Endothelial cell of umbilical vein (primary cell): Measurements from ENCODE around the gene KCNN1. TPM values are rescaled to one million over a fixed set of nuclear protein-coding genes. Genes with fewer than 3 reads are reported as not detected.
"Not testable (repeated sequence)": the region's sequence is repeated elsewhere in the genome, so short reads cannot be mapped to it uniquely, and the experiment has no call there.

Experiments
- Bru-seq: library from RNA; stranded (reverse); fragments of 400-500 nt; gene quantifications from one replicate; lab custom pipeline; 2021; lab: Mats Ljungman, UMichigan
- BruChase-seq, 2 experiments: library from RNA; stranded (reverse); fragments of 400-500 nt; gene quantifications; one replicate each; lab custom pipeline; 2021; lab: Mats Ljungman, UMichigan
- BruUV-seq: library from RNA; stranded (reverse); fragments of 400-500 nt; replicated peaks from 2 replicates; lab custom pipeline; 2021; lab: Mats Ljungman, UMichigan
- CTCF ChIA-PET: fragments of 300-600, 350-600 bp; sonication (Branson Sonifier 250); formaldehyde crosslinking; loops from one replicate; lab custom pipeline; 2021; ENCODE audit warnings: antibody characterized with exemption, inconsistent platforms; lab: Charles Lee
- POLR2A ChIA-PET: fragments of 300-600, 350-600 bp; sonication (Branson Sonifier 250); formaldehyde crosslinking; loops from one replicate; lab custom pipeline; 2021; ENCODE audit warnings: antibody characterized with exemption, inconsistent platforms; lab: Charles Lee
- DNase-seq: peaks from one replicate; pipeline ENCODE4 v3.0.0-alpha.2; 2011; ENCODE audit warnings: low read depth, low spot score
- FAIRE-seq: peaks from 2 replicates; lab custom pipeline; 2011; peaks lifted over from hg19 to GRCh38; lab: Jason Lieb, UNC
- H2AFZ ChIP-seq: 2 replicates; pipeline ENCODE4 v1.6.0; 2012; ENCODE audit warnings: low read depth, low read length, control low read depth, inconsistent platforms
- H3K27ac ChIP-seq: 2 replicates; pipeline ENCODE4 v1.5.1; 2011; ENCODE audit warnings: low read depth, mild to moderate bottlenecking, control low read depth, low read length, moderate library complexity; ENCODE audit not compliant: insufficient read depth
- H3K27me3 ChIP-seq, 2 experiments: 2 replicates each; pipeline versions ENCODE4 v1.6.0 to v1.6.1; 2011; ENCODE audit warnings: low read length in 2 of 2, mixed read lengths in 1 of 2; ENCODE audit not compliant: control insufficient read depth in 2 of 2, insufficient read depth in 2 of 2
- H3K36me3 ChIP-seq, 2 experiments: 2 replicates in 1 of 2; 3 replicates in 1 of 2; pipeline ENCODE4 v1.5.1; 2011; ENCODE audit warnings: low read length in 2 of 2, mild to moderate bottlenecking in 1 of 2, moderate library complexity in 1 of 2; ENCODE audit not compliant: control insufficient read depth in 2 of 2, insufficient read depth in 2 of 2; ENCODE audit errors: extremely low read depth in 1 of 2
- H3K4me1 ChIP-seq: 3 replicates; pipeline ENCODE4 v1.5.1; 2011; ENCODE audit warnings: mild to moderate bottlenecking, low read length; ENCODE audit not compliant: control insufficient read depth, insufficient read depth; ENCODE audit errors: extremely low read depth
- H3K4me2 ChIP-seq: 2 replicates; pipeline ENCODE4 v1.6.1; 2011; ENCODE audit warnings: low read length, control low read depth, mixed read lengths; ENCODE audit not compliant: insufficient read depth
- H3K4me3 ChIP-seq, 3 experiments: fragments of 200-600 bp in 1 of 3; sonication (generic), shearing (Covaris generic) in 1 of 3; replicated peaks in 1 of 3; 2 replicates each; pipeline ENCODE4 v1.5.1; 2011 to 2016; ENCODE audit warnings: control low read depth in 3 of 3, low read length in 3 of 3, mild to moderate bottlenecking in 2 of 3, inconsistent platforms in 1 of 3, low read depth in 1 of 3, moderate library complexity in 1 of 3; ENCODE audit not compliant: insufficient read depth in 1 of 3
- H3K79me2 ChIP-seq: 2 replicates; pipeline ENCODE4 v1.6.0; 2012; ENCODE audit warnings: low read length, inconsistent platforms; ENCODE audit not compliant: control insufficient read depth, insufficient read depth
- H3K9ac ChIP-seq: replicated peaks from 2 replicates; pipeline ENCODE3; 2011; ENCODE audit warnings: low read length, control low read depth; ENCODE audit not compliant: insufficient read depth; ENCODE audit errors: extremely low read depth
- H3K9me1 ChIP-seq: replicated peaks from 3 replicates; pipeline ENCODE4 v1.6.0; 2011; ENCODE audit warnings: mild to moderate bottlenecking, low read length; ENCODE audit not compliant: control insufficient read depth, insufficient read depth; ENCODE audit errors: extremely low read depth
- H3K9me3 ChIP-seq: replicated peaks from 2 replicates; pipeline ENCODE4 v1.5.1; 2012; ENCODE audit warnings: low read length, inconsistent platforms; ENCODE audit not compliant: control insufficient read depth, insufficient read depth
- H4K20me1 ChIP-seq: replicated peaks from 2 replicates; pipeline ENCODE3; 2011; ENCODE audit warnings: mild to moderate bottlenecking, low read length; ENCODE audit not compliant: control insufficient read depth, insufficient read depth; ENCODE audit errors: extremely low read depth
- EZH2 ChIP-seq: IDR thresholded peaks from 2 replicates; pipeline ENCODE4 v1.6.1; 2012; ENCODE audit warnings: borderline replicate concordance, low read depth, mild to moderate bottlenecking, moderate library complexity, low read length, inconsistent platforms; ENCODE audit not compliant: severe bottlenecking
- FOS ChIP-seq: IDR thresholded peaks from 2 replicates; pipeline ENCODE4 v1.6.1; 2011; ENCODE audit warnings: mild to moderate bottlenecking, low read length, moderate library complexity, borderline replicate concordance; ENCODE audit not compliant: insufficient read depth
- JUN ChIP-seq: IDR thresholded peaks from 2 replicates; pipeline ENCODE4 v1.6.1; 2011; ENCODE audit warnings: borderline replicate concordance, low read depth; ENCODE audit not compliant: insufficient read length, insufficient read depth
- MAX ChIP-seq: IDR thresholded peaks from 2 replicates; pipeline ENCODE4 v1.6.1; 2011; ENCODE audit not compliant: insufficient read depth, insufficient read length
- MYC ChIP-seq: IDR thresholded peaks from one replicate; pipeline ENCODE4 v1.6.1; 2011; ENCODE audit warnings: mild to moderate bottlenecking, low read depth, low read length
- POLR2AphosphoS5 ChIP-seq: IDR thresholded peaks from 2 replicates; pipeline ENCODE4 v1.6.1; 2012; ENCODE audit warnings: low read depth, mild to moderate bottlenecking, control low read depth, low read length, moderate library complexity; ENCODE audit not compliant: insufficient read depth
- dilution Hi-C: fragments of 300-500 bp; cut with MboI; formaldehyde crosslinking; loops from one replicate; pipeline ENCODE4 v1.15.0; 2019; ENCODE audit warnings: low sequenced_read_pairs; ENCODE audit not compliant: extremely low pct_ligation_motif_present
- intact Hi-C: fragments of 100-400 bp; cut with micrococcal nuclease; formaldehyde crosslinking; loops from one replicate; pipeline ENCODE4 v1.10.0; 2022
- long read RNA-seq: library from polyadenylated mRNA; stranded (forward); transcript quantifications from one replicate; pipeline ENCODE4 v2.0.0, GENCODE V29; 2021
- polyA minus RNA-seq, 3 experiments: library from RNA; depleted of rRNA, polyadenylated mRNA; stranded (reverse); fragments of >200 nt; gene quantifications; 1 replicate in 1 of 3; 2 replicates in 2 of 3; pipeline ENCODE4 v1.2.3, GENCODE V29; 2011
- polyA plus RNA-seq, 4 experiments: library from polyadenylated mRNA; depleted of rRNA in 3 of 4; stranded (reverse) in 3 of 4; unstranded in 1 of 4; fragments of >200 nt; gene quantifications; 2 replicates each; pipeline versions ENCODE4 v1.2.1 to v1.2.3, GENCODE V29; 2011 to 2012; ENCODE audit warnings: missing spikeins in 1 of 4
- total RNA-seq: library from RNA; stranded (reverse); gene quantifications from 2 replicates; pipeline ENCODE4 v1.2.3, GENCODE V29; 2021

KCNN1 gene
- total RNA-seq (0.32 and 0.80 TPM in 2 replicates), polyA plus RNA-seq (0.18 TPM in 2 replicates), polyA minus RNA-seq (0.41 TPM in 1 of 2 replicates, not detected in the other), Bru-seq, nascent RNA (percentile 4 among the genes with signal in this experiment), BruChase-seq, experiment 1, labeled RNA remaining after a 6-hour chase (percentile 12 among the genes with signal in this experiment), BruChase-seq, experiment 2, labeled RNA remaining after a 2-hour chase (percentile 4 among the genes with signal in this experiment)
- 0.13 TPM in 2 replicates for polyA plus RNA-seq (2011; cell fraction: cytosol; rRNA removed)
- not detected in 2 replicates for polyA plus RNA-seq (2011; cell fraction: nucleus; rRNA removed)
- polyA plus RNA-seq (2012): 0.40 and 0.93 TPM in 2 replicates
- 2.6 TPM for polyA minus RNA-seq (2011; cell fraction: cytosol; rRNA and poly(A)+ RNA removed)
- polyA minus RNA-seq (2011; cell fraction: nucleus; rRNA and poly(A)+ RNA removed): not detected in 2 replicates
- long read RNA-seq: 0 reads

- no peak for DNase-seq
- ChIA-PET CTCF (interaction anchor here (1.3 to 1.4 kb wide), 2 partner anchors 30 to 31 kb away, joined by 4 read pairs; no protein-coding TSS in a partner anchor), POLR2A (no interaction called here)
- Histone ChIP-seq H3K4me1 (peaks cover 6% of the 10 kb centered on the region), H4K20me1 (no peaks in the 10 kb centered on the region), H3K79me2 (no peaks in the 10 kb centered on the region), H3K36me3 (no peaks in the 10 kb centered on the region), H3K9me3 (no peaks in the 10 kb centered on the region), H3K4me2 (no peak within 1 kb of the TSS), H3K4me3 (peak within 1 kb of the TSS in 1 of 3 experiments; percentile 22), H2AFZ (no peak within 1 kb of the TSS), H3K9me1 (no peaks in the 10 kb centered on the region), H3K9ac (no peak within 1 kb of the TSS), H3K27me3 (peaks cover 14 to 18% of the 10 kb centered on the region in 2 experiments), H3K27ac (no peak within 1 kb of the TSS)
- dilution Hi-C loops: no loop called here
- no peak for FAIRE-seq
- no TSS peak for BruUV-seq
- TF ChIP-seq EZH2 (peak; percentile 23), FOS (no peak), POLR2AphosphoS5 (no peak), JUN (no peak), MAX (no peak), MYC (no peak)
- intact Hi-C loops: no loop called here
These were observed at the start of gene KCNN1 for GRCh38 chr19:17966550-17967256. KCNN1 (plus strand) TSS chr19:17967107; CDS start chr19:17973889, 6,782 bp downstream.

GRCh38 chr19:17918151-17918550 lies 48.8 kb upstream of the KCNN1 start:
- H3K9me3 ChIP-seq, H3K27ac ChIP-seq, H3K9me1 ChIP-seq, H3K4me2 ChIP-seq, H2AFZ ChIP-seq, intact Hi-C loops, H3K9ac ChIP-seq, CTCF ChIA-PET, H3K4me3 ChIP-seq, dilution Hi-C loops, H3K79me2 ChIP-seq, H4K20me1 ChIP-seq, FAIRE-seq, BruUV-seq, POLR2A ChIA-PET, H3K4me1 ChIP-seq, H3K36me3 ChIP-seq, DNase-seq, H3K27me3 ChIP-seq: not testable (repeated sequence)

- dilution Hi-C loops, H3K36me3 ChIP-seq, intact Hi-C loops, H3K27me3 ChIP-seq, DNase-seq, H3K9ac ChIP-seq, H2AFZ ChIP-seq, H3K9me1 ChIP-seq, H3K9me3 ChIP-seq, POLR2A ChIA-PET, H3K4me2 ChIP-seq, H3K79me2 ChIP-seq, H4K20me1 ChIP-seq, H3K4me3 ChIP-seq, H3K27ac ChIP-seq, BruUV-seq, FAIRE-seq, H3K4me1 ChIP-seq: not testable (repeated sequence)
- CTCF ChIA-PET: interaction anchor here (1.1 to 1.3 kb wide), 3 partner anchors 10 to 76 kb away, joined by 3 to 4 read pairs (median 4); partner anchors contain the start of gene CCDC124
These were observed 47.8 kb upstream of the KCNN1 start for GRCh38 chr19:17919122-17919521.
